Subcutaneous adipose tissue (tissue), 4 donors: ENCODE results near the gene RPS18. TPM values are rescaled to one million over a fixed set of nuclear protein-coding genes. Genes with fewer than 3 reads are reported as not detected.

Source experiments
- CTCF ChIP-seq: fragments of 450-650 bp; IDR thresholded peaks from one replicate; pipeline ENCODE4 v1.5.1; 2016; ENCODE audit warnings: low read depth, mild to moderate bottlenecking, control low read depth, antibody characterized with exemption, moderate library complexity
- total RNA-seq, 4 donors: library from RNA; depleted of rRNA; stranded (reverse); fragments of >200 nt; gene quantifications; one replicate each; pipeline ENCODE4 v1.1.0, GENCODE V29; 2016

RPS18 gene
- total RNA-seq, 4 donors from 2014 or later = 2,263 to 3,298 (median 2,623) TPM

GRCh38 chr6:33279257-33279695, 7.4 kb downstream of the RPS18 start:
- no peak for TF ChIP-seq CTCF

- no peak for TF ChIP-seq CTCF
These were observed 8.2 kb downstream of the RPS18 start for GRCh38 chr6:33279971-33280511.

GRCh38 chr6:33280539-33280938, 8.7 kb downstream of the RPS18 start:
- no peak for TF ChIP-seq CTCF

GRCh38 chr6:33286946-33287914, 15.4 kb downstream of the RPS18 start:
- no peak for TF ChIP-seq CTCF

GRCh38 chr6:33288141-33288920, 16.5 kb downstream of the RPS18 start:
- no peak for TF ChIP-seq CTCF

- no peak for TF ChIP-seq CTCF
These were observed 17.3 kb downstream of the RPS18 start, which contains the start of the genes PFDN6 and WDR46 for GRCh38 chr6:33288921-33289783. TSS of gene PFDN6 (plus strand) at chr6:33289601. CDS start at chr6:33289857, 256 bp downstream. TSS of gene WDR46 (minus strand) at chr6:33289239. CDS start at chr6:33289170, 69 bp downstream.
